GM21515 (cell line): Measurements from ENCODE around the gene LMBRD1.
"Not testable (repeated sequence)": the region's sequence is repeated elsewhere in the genome, so short reads cannot be mapped to it uniquely, and the experiment has no call there.

Experiments used
- ATAC-seq: cut with Tn5 transposase; IDR thresholded peaks from one replicate; pipeline ENCODE4 v1.9.1; 2021; ENCODE audit not compliant: unreplicated experiment

Gene LMBRD1

DNA sequence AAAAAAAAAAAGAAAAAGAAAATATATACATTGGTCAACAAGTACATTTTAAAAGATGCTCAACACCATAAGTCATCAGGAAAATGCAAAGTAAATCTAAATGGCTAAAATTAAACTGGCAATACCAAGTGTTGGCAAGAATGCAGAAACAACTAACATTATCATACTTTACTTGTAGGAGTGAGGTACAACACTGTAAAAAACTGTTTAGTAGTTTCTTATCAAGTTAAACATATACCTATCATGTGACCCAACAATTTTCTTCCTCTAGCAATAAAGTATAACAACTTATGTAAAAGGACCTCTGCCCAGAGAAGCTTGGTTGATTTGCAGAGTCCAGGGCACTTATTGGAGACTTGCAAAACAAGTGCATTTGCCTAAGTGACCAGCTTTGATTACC is 40.4 kb downstream of the LMBRD1 start:
- ATAC-seq = no peak

DNA sequence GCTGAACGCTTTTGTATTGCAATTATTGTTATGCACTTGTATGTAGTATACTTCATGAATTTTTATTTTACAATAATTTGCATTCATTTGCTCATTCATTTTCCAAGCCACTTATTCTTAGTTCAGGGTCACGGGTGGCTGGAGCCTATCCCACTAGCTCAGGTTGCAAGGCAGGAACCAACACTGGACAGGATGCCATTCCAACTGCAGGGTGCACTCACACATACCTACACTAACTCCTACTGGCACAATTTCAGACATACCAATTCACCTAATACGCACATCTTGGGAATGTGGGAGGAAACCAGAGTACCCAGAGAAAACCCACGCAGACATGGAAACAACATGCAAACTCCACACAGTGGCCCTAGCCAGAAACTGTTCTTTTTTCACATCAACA is 61.8 kb downstream of the LMBRD1 start:
- no peak for ATAC-seq

DNA sequence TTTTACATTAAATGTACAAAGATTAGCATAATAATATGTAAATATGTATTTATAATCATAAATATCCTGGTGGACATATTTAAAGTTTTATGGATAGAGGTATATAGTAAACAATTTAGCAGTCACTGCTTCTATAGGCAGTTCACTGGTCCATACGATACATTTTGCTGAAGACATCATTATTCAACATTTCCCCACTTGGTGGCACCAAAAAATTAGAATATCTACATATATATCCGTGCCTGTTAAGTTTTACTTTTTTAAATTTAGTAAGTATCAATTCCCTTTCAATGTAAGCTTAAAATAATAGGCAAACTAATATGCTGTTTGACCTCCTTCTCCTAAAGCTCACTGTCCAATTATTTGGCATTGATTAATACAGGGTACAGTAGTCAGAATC is 64.2 kb downstream of the LMBRD1 start:
- peak; percentile 81 for ATAC-seq

DNA sequence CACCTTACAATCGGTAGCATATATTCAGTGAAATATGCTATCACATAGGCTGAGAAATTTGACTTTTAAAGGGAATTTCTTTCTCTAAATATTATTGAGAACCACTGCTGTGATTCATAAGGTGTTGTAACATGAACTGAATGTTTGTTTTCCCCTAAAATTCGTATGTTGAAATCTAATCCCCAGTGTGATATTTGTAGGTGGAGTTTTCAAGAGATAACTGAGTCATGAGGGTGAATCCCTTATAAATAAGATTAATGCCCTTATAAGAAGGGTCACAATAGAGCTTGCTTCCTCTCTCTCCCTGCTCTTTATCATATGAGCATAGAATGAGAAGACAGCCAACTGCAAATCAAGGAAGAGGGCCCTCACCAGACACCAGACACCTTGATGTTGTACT is 64.8 kb downstream of the LMBRD1 start:
- ATAC-seq = no peak

DNA sequence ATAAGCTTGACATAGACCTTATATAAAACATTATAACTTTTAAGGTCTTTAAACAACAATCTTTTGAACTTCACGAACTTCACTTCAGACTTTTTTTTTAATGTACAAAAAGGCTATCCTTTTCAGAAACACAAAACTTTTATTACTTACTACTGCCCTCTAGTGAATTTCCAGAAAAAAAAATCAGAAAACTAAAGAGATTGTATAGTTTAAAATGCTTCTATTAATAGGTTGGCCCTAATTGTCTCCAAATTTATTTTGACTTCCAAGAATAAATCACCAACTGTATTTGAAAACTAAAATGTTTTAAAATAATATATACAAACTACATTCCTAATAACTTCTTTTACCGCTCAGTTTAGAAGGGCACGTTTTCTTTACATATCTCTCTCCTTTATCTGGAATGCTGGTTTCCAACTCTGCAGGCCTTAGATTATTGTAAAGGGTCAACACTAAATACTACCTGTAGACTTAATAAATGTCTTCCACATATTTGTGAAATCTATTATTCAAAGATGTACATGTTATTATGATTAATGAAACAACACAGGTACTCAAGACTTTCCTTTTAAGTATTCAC is 66.8 kb downstream of the LMBRD1 start:
- ATAC-seq = no peak

DNA sequence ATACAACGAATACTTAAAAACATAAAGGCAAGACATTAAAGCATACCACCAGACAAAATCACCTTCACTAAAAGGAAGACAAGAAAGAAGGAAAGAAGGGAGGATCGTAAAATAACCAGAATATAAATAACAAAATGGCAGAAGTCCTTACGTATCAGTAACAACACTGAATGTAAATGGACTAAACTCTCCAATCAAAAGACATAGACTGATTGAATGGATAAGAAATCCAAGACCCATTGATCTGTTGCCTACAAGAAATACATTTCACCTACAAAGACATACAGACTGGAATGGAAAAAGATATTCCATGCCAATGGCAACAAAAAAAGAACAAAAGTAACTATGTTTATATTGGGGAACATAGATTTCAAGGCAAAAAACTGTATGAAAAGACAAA is 74.1 kb downstream of the LMBRD1 start:
- ATAC-seq = no peak

DNA sequence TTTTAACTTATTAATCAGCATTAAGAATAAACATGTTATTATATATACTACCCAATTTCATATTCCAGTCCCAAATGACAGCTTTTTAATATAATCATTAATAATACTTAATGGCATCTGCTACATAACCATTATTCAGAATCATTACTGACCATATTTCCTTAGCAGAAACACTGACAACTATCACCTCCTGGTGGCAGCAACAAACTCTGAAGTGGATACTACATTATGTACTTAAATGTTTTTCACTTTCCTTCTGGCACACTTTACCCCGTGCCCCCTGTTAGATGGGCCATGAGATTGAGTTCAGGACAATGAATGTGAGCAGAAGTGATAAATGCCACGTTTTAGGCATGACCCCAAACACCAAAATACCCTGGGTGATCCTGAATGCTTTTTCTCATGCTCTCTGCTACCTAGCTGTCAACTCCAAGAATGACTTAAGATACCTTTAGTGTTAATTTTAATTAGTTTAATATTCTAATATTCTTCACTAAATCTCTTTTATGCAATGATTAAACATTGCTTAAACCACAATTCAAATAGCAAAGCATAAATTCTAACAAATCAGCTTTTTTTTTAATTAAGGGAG is 77.1 kb downstream of the LMBRD1 start:
- ATAC-seq = peak; percentile 82

DNA sequence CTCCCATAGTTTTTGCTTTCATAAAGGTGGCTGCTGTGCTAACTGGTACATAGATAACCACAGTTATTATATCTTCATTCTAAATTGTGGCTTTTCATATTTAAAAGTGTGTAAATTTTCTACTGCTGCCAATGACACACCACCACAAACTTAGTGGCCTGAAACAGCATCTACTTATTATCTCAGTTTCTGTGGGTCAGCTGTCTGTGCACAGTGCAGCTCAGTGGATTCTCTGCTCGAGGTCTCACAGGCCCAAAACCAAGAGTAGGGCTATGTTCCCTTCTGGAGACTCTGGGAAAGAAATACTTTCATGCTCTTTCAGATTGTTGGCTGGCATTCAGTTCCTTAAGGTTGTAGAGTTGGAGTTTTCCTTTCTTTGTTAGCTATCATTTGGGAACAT is 90.1 kb downstream of the LMBRD1 start:
- ATAC-seq = no peak

DNA sequence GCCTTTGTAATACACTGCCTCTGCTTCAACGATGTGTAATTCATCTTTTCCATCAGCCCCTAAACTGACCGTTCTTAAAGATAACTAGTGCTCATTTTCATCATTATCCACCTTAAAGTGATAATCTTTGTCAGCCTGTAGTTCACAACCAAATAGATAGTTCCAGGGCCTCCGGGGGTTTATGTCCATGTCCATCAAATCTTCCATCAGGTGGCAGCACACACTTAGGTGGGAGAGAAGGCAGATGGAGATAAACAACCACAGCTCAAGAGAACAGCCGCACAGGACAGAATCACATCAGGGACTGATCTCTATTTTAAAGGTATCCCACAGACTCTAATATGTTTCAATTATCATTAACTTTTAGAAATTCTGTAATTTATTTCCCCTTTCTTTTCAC is 90.9 kb downstream of the LMBRD1 start:
- ATAC-seq = no peak

DNA sequence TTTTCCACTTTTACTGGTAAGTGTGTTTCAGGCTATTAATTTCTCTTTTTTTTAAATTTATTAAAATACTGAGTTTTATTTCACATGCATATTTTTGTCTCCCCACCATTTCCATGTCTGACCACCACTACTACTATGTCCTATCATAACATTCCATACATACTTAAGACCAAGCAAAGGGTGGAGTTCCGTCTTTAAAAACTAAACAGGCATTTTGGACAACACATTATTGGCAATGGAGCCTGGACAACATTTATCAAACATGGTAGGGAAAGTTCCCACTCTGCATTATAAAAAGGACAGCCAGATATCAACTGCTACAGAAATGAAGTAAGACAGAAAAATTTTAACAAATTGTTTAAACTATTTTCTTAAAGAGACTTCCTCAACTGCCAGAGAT is 91.9 kb downstream of the LMBRD1 start:
- no peak for ATAC-seq

DNA sequence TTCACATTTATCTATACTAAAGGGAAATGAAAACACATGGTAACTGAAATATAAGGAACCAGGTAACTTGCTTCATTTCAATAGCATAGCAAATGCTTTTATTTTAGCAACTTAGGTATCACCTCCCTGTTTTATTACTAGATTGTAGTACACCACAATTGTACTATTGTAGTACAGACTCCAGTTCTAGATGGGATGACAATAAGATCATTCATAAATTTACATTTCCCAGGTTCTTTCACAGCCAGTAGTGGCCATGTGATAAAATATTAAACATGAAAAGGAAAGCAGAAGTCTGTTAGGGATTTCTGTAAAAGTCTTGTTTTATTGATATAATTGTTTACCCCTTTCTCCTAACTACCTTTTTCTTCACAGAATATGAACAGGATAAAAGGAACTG is 97.2 kb downstream of the LMBRD1 start:
- ATAC-seq = no peak

DNA sequence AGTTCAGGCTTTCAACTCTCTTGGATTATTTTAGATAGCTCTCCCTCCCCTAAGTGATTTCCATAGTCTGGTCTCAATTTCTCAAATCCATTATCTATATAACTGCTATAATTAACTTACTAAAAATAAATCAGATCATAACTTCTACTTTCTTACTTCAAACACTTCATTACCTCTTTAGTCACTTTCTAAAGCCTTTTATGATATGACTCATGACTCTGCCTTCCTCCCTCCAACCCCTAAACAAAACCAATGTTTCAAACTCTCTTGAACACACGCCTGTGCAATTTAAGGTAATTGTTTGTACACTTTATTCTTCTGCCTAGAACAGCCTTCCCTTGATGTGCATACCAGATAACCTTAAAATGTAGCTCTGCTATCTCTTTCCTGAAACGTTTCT is 100.5 kb downstream of the LMBRD1 start:
- ATAC-seq = no peak

DNA sequence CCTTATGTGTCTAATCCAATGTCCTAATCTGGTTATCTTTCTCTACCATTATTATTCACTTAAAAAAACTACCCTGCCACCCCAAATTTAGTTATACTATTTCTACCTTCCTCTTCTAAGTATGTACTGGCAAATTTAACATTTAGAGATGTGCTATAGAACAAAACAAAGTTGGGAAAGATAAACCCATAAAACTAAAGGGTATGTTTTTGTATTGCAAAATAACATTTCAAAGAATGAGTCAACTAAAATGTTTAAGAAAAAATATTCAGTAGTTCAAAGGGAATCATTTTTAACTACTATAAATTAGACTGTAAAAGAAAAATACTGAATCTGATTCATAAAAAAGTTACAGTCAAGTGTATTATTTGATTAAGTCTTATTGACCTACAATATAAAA is 103.0 kb downstream of the LMBRD1 start:
- no peak for ATAC-seq

DNA sequence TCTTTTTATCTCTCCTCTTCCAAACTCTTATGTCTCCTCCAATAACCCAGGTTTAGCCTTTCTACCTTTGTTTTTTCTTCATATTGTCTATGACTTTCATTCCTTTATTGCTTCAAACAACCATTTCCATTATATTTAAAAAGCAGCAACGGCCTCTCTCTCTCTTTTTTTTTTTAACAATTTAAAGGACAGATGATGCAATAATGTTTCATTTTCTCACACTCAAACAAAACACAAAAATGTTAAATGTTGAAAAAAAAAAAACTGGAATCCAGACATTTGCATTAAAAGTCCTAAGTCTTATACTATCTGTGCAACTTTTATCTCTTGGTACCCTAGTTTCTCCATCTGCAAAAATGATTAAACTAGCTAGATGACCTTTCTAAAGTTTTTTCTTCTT is 105.8 kb downstream of the LMBRD1 start:
- ATAC-seq = no peak

DNA sequence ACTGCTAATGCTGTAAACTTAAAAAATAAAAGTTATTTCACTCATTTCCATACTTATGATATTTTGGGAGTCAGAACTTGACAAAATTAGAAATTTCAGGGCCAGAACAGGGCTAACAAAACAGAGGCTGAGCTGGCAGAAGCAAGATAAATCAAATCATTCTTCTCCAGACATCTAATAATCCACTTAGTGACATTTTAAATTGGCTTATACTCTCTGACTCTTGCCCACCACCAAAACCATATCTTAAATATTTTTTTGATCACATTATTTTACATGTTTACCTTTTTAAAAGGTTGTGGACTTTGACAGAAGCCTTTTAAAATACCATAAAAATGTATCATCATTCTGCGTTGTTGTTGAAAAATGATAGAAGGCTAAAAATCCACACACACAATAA is 116.5 kb downstream of the LMBRD1 start:
- no peak for ATAC-seq

DNA sequence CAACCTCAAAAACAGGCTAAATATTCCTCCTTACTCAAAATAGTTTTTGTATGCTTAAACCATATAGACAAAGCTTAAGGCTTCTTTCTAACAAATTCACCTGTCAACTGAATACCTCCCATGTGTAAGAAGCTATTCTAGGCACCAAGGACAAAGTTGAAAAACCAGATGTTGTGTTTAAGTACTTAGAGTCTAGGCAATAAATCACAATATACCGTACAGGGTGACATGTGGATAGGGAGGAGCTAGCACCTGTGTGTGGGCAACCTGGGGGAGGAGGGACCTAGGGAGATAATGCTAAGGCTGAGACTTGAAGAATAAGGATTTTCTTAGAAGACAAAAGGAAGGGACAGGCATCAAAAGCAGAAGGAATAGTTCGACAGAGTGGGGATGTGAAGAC is 123.5 kb downstream of the LMBRD1 start:
- ATAC-seq = no peak

DNA sequence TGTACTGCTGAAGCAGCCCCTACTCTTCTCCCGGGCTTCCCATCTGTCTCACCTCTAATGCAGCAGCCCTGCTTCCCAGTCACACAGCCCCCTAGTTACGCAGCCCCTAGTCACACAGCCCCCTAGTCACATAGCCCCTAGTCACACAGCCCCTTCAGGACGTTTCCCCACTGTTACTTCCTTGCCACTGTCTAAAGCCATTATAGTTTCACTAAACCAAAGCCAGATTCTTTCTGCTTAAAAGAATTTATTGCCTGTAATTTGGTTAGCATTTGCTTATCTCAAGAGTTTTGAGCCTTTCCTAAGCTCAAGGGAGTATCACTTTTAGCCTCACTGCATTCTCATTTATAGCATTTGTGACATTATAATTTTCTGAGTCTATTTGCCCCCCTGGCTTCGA is 127.9 kb downstream of the LMBRD1 start:
- no peak for ATAC-seq

DNA sequence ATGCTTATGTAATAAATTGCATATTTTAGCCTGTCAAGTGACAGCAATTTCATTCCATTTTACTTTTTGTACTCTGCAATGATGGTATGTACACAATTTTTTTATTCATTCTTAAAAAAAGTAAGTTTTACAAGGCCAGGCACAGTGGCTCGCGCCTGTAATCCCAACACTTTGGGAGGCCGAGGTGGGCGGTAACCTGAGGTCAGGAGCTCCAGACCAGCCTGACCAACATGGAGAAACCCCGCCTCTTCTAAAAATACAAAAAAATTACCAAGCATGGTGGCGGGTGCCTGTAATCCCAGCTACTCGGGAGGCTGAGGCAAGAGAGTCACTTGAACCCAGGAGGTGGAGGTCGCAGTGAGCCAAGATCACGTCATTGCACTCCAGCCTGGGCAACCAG is 130.0 kb downstream of the LMBRD1 start:
- not testable (repeated sequence) for ATAC-seq

DNA sequence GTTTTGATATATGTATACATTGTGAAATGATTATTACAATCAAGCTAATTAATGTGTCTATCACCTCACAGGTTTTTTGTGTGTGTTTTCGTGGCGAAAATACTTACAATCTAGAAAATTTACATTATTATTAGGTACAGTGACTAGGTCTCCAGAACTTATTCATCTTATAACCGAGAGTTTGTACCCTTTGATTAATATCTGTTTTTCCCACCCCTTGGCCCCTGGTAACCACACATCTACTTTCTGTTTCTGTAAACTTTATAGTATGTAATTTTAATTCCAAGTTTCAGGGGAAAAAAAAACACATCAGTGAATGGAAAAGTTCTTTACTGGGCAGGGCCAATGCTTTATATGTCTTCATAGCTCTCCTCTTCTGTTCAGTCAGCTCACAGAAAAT is 131.4 kb downstream of the LMBRD1 start:
- ATAC-seq = no peak

DNA sequence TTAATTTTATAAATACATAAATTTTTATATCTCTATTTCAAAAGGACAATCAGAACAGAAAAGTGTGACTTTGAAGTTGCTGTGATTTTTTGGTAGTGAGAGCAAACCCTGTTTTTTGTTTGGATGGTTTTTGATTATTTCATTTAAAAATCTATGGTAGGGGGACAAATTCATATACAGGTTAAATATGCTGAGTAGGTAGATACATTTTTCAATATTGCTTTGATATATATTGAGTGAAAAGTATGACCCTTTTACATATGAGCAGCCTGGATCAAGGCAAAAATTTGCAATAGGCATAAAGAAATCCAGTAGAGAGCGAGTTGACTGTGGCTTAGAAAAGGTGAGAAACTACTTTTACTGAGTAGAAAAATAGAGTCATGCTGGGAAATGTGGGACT is 132.3 kb downstream of the LMBRD1 start:
- no peak for ATAC-seq

DNA sequence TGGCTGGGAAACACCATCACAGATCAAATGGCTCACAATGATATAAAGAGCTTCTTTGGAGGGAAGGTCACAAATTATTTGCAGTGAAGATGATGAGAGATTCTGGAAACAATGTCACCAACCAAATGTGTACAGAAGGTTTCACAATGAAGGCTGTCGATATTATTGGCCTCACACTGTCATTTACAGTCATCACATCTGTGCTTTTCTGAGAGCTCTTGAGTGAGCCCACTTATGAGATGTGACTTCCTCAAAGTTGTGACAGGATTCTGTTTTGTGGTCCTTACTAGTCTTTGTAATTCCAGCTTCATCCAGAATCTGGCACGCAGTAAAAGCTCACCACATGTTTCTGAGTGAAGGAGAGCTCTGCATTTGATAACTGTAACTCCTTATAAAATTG is 133.6 kb downstream of the LMBRD1 start:
- ATAC-seq = no peak

DNA sequence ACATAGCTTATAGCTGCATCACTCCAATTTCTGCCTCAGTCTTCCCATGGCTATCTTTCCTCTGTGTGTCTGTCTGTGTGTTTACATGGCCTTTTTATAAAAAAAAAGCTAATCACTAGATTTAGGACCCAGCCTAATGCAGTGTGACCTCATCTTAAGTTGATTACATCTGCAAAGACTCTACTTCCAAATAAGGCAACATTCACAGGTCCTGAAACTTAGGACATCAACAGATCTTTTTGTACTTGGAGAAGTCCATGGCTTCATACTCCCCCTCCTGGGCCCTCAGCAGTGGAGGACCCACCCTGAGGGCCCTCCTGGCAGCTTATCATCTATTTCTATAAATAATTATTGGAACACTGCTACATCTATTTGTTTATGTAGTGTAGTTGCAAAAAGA is 146.1 kb downstream of the LMBRD1 start:
- no peak for ATAC-seq

DNA sequence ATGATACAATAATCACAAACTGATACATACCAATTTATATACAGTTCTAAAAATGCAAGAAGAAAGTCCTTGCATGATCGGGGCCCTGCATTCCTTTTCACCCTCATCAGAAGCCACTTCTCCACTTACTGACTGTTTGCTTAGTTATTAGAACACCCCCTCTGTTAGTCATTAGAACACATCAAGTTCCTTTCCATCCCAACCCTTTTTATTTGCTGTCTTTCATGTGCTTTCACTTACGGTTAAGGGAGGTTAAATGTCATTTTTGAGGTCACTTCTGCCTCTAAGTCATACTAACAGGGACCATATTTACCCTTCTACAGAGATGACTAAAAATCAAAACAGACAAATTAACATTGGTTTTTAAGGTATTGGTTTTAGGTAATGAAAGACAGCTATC is 149.1 kb downstream of the LMBRD1 start:
- ATAC-seq = no peak
